IPS-15b (cell line): ENCODE results near the gene HSPB8.
"Not testable (repeated sequence)": the region's sequence is repeated elsewhere in the genome, so short reads cannot be mapped to it uniquely, and the experiment has no call there.

Source experiments
- H3K27me3 ChIP-seq: one replicate; pipeline ENCODE4 v1.6.1; 2013; ENCODE audit warnings: low read length; ENCODE audit not compliant: control insufficient read depth, insufficient read depth
- H3K36me3 ChIP-seq: one replicate; pipeline ENCODE4 v1.6.1; 2013; ENCODE audit warnings: low read length; ENCODE audit not compliant: control insufficient read depth, insufficient read depth
- H3K4me1 ChIP-seq: one replicate; pipeline ENCODE4 v1.6.1; 2013; ENCODE audit warnings: mild to moderate bottlenecking, low read length; ENCODE audit not compliant: control insufficient read depth, insufficient read depth
- H3K4me3 ChIP-seq: one replicate; pipeline ENCODE4 v1.5.1; 2013; ENCODE audit warnings: low read depth, low read length
- H3K9ac ChIP-seq: one replicate; pipeline ENCODE4 v1.6.1; 2013; ENCODE audit warnings: low read depth, mild to moderate bottlenecking, low read length
- H3K9me3 ChIP-seq: one replicate; pipeline ENCODE4 v1.6.1; 2013; ENCODE audit warnings: mild to moderate bottlenecking, low read length; ENCODE audit not compliant: control insufficient read depth, insufficient read depth

Gene HSPB8

DNA sequence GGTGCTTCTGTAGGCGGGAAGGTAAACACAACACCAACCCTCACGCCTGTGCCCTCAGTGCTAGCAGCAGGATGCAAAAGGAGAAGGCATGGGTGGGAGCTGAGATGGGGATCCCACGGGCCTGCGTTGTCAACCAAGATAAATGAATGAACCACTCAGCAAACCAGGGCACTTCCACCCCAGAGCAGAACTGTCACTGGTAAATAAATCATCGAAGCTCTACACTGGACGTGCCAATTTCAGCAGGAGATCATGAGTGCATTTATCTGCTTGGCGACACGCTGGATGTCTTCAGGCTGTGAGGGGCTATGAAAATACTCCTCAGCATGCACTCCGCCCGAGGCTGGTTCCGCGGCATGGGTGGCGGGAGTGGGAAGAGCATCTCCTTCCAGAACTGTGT is 33.2 kb downstream of the HSPB8 start:
- Histone ChIP-seq H3K4me3 (no peak overlapping the region), H3K9me3 (no peaks in the 10 kb centered on the region), H3K27me3 (no peaks in the 10 kb centered on the region), H3K36me3 (no peaks in the 10 kb centered on the region), H3K4me1 (peaks cover 5% of the 10 kb centered on the region), H3K9ac (no peak overlapping the region)

DNA sequence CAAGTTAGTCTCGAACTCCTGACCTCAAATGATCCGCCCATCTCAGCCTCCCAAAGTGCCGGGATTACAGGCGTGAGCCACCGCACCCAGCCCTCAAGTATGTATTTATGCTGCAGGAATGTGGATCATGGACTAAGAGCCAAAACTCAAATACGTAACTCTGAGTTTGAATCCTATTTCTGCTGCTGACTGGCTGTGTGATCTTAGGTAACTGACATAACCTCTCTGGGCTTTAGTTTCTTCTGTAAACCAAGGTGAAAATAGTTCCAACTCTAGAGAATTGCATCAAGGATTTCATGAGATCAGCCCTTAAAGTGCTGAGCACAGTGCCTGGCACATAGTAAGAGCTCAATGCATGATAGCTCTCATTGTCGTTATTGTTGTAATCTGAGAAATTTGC is 37.4 kb downstream of the HSPB8 start:
- no peak overlapping the region for H3K4me3 ChIP-seq
- H3K4me1 ChIP-seq = peaks cover 11% of the 10 kb centered on the region
- H3K36me3 ChIP-seq = no peaks in the 10 kb centered on the region
- no peaks in the 10 kb centered on the region for H3K9me3 ChIP-seq
- no peaks in the 10 kb centered on the region for H3K27me3 ChIP-seq
- no peak overlapping the region for H3K9ac ChIP-seq

DNA sequence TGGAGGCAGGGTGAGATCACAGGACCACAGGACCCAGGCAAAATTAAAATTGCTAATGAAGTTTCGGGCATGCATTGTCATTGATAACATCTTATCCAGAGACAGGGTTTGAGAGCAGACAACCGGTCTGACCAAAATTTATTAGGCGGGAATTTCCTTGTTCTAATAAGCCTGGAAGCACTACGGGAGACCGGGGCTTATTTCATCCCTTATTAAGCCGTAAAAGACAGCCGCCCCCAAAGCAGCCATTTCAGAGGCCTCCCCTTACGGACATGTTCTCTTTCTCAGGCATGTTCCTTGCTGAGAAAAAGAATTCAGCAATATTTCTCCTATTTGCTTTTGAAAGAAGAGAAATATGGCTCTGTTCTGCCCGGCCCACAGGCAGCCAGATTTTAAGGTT is 40.1 kb downstream of the HSPB8 start:
- H3K4me3 ChIP-seq, H3K36me3 ChIP-seq, H3K9me3 ChIP-seq, H3K9ac ChIP-seq, H3K27me3 ChIP-seq: not testable (repeated sequence)
- H3K4me1 ChIP-seq = peaks cover 11% of the 10 kb centered on the region

DNA sequence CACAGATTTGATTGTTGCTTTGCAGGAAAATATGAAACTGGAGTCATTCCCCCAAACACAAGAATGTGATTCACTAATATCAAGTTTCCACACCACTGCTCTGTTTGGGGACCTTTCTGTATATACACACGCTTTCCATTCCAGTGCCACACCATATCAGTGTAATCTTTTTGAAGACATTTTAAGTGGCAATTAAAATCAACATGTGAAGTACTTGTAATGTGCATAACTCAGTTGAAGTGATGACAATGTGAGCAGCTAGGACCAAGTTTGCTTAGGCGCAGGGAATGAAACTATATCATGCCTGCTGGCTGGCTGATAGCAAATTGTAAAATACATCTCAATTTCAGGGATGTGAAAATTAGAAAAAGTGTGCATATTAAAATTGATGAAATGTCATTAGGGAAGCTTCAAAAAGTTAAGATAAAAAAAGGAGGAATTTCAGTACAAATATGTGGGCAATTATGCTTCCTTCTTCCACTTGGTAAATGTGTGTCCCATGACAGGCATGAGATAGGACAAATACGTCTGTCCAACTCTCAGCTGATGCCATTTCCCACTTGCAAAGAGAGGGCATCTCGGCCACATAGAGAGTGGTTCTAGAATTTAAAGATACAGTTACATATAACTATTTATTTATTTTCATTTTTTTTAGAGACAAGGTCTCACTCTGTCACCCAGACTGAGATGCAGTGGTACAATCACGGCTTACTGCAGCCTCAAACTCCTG is 43.7 kb downstream of the HSPB8 start:
- Histone ChIP-seq H3K4me1 (peaks cover 9% of the 10 kb centered on the region), H3K27me3 (no peaks in the 10 kb centered on the region), H3K4me3 (no peak overlapping the region), H3K9me3 (no peaks in the 10 kb centered on the region), H3K9ac (no peak overlapping the region), H3K36me3 (no peaks in the 10 kb centered on the region)

DNA sequence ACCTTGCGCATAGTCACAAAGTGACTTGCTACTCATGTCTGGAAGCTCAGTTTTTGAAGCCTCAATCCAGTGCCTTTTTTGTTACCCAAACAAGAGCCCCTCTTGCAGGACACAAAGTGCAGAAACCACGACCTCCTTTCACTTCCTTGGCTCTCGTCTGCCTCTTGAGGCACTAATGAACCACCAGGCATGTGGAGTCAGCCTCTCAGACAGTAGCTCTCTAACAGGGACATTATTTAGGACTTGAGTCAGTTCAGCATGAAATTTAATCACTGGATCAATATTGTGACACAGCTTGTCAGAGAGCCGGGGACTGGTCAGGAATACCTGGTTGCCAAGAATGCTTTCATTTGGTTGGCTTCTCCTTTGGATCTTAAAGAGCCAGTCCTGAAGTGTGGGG is 46.7 kb downstream of the HSPB8 start:
- Histone ChIP-seq H3K4me1 (peaks cover under 1% of the 10 kb centered on the region), H3K36me3 (no peaks in the 10 kb centered on the region), H3K4me3 (no peak overlapping the region), H3K27me3 (no peaks in the 10 kb centered on the region), H3K9me3 (no peaks in the 10 kb centered on the region), H3K9ac (no peak overlapping the region)

DNA sequence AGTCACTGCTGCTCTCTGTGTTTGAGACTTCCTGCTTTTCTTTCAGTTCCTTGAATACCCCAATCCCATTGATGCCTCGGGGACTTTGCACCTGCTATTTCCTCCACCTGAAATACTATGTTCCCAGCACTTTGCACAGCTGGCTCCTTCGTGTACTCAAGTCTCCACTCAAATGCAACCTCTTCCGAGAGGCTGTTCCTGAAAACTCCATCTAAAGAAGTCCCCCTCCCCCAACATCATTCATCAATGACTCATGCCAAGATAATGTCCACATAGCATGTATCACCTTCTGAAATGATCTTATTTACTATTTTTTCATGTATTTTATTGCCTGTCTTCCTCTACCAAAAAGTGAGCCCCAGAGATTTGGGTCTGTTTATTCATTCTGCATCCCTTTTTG is 48.6 kb downstream of the HSPB8 start:
- no peaks in the 10 kb centered on the region for H3K4me1 ChIP-seq
- no peaks in the 10 kb centered on the region for H3K36me3 ChIP-seq
- H3K9ac ChIP-seq = no peak overlapping the region
- no peaks in the 10 kb centered on the region for H3K9me3 ChIP-seq
- H3K4me3 ChIP-seq = no peak overlapping the region
- no peaks in the 10 kb centered on the region for H3K27me3 ChIP-seq

DNA sequence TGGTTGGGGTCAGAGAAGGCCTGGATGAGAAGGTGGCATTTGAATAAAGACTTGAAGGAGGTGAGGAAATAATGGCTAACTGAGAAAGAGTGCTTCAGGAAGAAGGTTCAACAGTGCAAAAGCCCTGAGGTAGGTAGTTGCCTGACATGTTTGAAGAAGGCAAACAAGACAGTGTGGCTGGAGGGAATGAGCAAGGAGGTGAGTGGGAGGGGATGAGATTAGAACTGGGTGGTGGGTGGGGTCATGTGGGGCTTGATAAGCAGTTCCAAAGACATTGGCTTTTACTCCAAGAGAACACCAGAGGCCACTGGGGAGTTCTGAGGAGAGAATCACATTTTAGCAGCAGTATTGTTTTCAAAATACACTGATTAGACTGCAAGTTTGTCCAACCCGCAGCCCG is 50.5 kb downstream of the HSPB8 start:
- Histone ChIP-seq H3K36me3 (no peaks in the 10 kb centered on the region), H3K4me1 (peaks cover 3% of the 10 kb centered on the region), H3K4me3 (no peak overlapping the region), H3K9ac (no peak overlapping the region), H3K9me3 (no peaks in the 10 kb centered on the region), H3K27me3 (no peaks in the 10 kb centered on the region)

DNA sequence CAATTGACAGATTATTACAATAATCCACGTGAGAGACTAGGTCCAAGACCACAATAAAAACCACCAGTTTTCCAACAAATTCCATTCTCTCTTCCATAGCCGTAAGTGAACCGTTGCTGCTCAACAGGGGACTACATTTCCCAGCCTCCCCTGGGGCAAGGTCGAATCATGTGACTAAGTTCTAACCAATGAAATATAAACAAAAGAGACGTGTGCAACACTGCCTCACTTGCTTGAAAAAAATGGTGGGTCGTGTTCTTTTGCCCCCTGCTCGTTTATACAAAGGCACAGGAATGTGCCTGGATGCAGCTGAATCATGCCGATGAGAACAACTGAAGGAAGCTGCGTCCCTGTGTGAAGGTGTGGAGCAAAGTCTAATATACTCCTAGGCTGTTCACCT is 51.1 kb downstream of the HSPB8 start:
- Histone ChIP-seq H3K9me3 (no peaks in the 10 kb centered on the region), H3K27me3 (no peaks in the 10 kb centered on the region), H3K36me3 (no peaks in the 10 kb centered on the region), H3K4me3 (peak overlapping the region; percentile 30), H3K4me1 (peaks cover 6% of the 10 kb centered on the region), H3K9ac (no peak overlapping the region)

DNA sequence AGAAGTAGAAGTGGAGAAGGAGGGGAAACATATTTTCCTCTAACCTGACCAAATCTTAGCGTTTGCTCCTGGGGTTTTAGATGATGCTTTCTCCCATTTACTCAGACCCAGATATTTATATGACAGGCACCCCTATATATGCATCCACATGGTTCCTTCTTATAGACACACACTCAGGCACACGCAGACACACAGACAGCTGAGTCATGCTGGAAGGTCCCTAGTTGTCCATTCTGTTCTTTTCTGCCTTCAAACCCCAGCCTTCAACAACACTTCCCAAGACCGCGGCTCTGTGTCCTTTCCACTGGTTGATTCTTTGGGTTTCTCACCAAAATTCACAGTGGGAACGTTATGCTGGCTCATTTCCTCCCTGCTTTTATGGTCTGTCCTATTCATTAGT is 52.1 kb downstream of the HSPB8 start:
- no peaks in the 10 kb centered on the region for H3K9me3 ChIP-seq
- peaks cover 12% of the 10 kb centered on the region for H3K4me1 ChIP-seq
- H3K27me3 ChIP-seq = no peaks in the 10 kb centered on the region
- no peak overlapping the region for H3K9ac ChIP-seq
- H3K4me3 ChIP-seq = no peak overlapping the region
- H3K36me3 ChIP-seq = no peaks in the 10 kb centered on the region

DNA sequence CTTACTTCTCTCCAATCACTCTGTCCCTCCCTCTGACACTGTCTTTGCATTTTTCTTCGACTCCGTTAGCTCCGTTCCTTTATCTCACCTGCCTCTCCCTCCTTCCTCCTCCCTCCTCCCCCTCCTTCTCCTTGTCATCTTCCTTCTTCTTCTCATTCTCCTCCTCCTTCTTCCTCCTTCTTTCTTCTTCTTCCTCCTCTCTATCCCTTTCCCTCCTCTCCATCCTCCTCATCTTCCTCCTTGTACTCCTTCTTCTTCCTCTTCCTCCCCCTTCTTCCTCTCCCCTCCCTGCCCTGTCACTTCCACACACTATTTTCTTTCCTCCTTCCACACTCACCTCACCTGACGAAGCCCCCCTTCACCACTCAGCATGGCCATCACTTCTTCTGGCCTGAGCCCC is 53.0 kb downstream of the HSPB8 start:
- H3K4me3 ChIP-seq = no peak overlapping the region
- H3K36me3 ChIP-seq = no peaks in the 10 kb centered on the region
- no peaks in the 10 kb centered on the region for H3K9me3 ChIP-seq
- H3K27me3 ChIP-seq = no peaks in the 10 kb centered on the region
- peaks cover 21% of the 10 kb centered on the region for H3K4me1 ChIP-seq
- no peak overlapping the region for H3K9ac ChIP-seq

DNA sequence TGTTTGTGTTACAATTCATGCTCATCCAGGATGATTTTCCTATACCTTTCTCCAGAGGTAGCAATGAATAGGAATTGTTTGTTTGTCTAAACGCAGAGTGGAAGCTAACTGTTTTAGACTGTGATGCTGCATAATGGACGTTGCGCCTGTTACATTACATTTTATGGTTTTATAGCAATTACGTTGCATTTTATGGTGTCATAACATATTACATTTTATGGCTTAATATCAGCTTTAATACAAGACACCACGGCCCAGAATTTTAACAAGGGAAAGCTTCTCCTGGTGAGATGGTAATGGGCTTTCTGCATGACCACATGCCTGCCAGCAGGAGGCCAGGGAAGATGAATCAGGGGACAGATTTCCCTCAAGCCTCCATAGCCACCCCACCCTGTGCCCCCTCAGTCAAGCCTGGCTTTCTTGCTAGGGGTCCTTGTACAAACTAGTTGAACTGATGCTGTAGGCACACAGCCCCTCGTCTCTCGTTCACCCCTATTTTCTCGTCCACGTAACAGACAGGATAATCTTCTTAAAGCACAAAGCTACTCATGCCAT is 56.5 kb downstream of the HSPB8 start:
- Histone ChIP-seq H3K4me3 (no peak overlapping the region), H3K9ac (no peak overlapping the region), H3K36me3 (no peaks in the 10 kb centered on the region), H3K27me3 (no peaks in the 10 kb centered on the region), H3K4me1 (peaks cover 22% of the 10 kb centered on the region), H3K9me3 (no peaks in the 10 kb centered on the region)

DNA sequence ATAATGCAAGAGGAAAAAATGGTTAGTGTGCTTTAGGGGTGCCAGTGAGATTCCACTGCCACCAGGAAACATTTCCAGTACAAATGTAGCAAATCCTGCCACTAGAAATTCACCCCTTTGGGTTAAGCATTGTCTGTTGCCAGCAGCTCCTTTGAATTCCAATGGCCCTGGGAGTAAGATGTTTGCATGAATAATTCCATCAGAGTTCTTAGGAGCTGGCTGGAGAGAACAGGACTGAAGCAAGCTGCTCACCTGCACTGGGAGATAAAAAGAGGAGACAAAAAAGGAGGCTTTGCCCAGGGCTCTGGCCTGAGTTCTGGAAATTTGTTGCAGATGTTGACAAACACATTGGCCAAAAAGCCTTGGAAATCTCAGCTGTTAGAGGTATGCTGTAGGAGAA is 57.6 kb downstream of the HSPB8 start:
- H3K27me3 ChIP-seq = no peaks in the 10 kb centered on the region
- peaks cover 22% of the 10 kb centered on the region for H3K4me1 ChIP-seq
- no peaks in the 10 kb centered on the region for H3K36me3 ChIP-seq
- no peak overlapping the region for H3K4me3 ChIP-seq
- no peak overlapping the region for H3K9ac ChIP-seq
- no peaks in the 10 kb centered on the region for H3K9me3 ChIP-seq
